Loucy (cell line): ENCODE results near the gene IFITM10.
"Not testable (repeated sequence)": the region's sequence is repeated elsewhere in the genome, so short reads cannot be mapped to it uniquely, and the experiment has no call there.

Experiments
- H2AFZ ChIP-seq: fragments of 200-600 bp; sonication (generic); 2 replicates; pipeline ENCODE4 v1.6.0; 2016; ENCODE audit warnings: antibody characterized with exemption, mild to moderate bottlenecking, low read length, moderate library complexity
- H3F3A ChIP-seq: fragments of 200-600 bp; 2 replicates; pipeline ENCODE4 v1.6.0; 2016; ENCODE audit warnings: antibody characterized with exemption, low read depth, mild to moderate bottlenecking
- H3K27me3 ChIP-seq: fragments of 200-600 bp; sonication (generic); 2 replicates; pipeline ENCODE4 v1.6.1; 2014; ENCODE audit warnings: low read length, mild to moderate bottlenecking; ENCODE audit not compliant: insufficient read depth, poor library complexity, severe bottlenecking
- H3K36me3 ChIP-seq: fragments of 200-600 bp; sonication (generic); 2 replicates; pipeline ENCODE4 v1.6.1; 2016; ENCODE audit warnings: low read length; ENCODE audit not compliant: insufficient read depth
- H3K4me1 ChIP-seq: fragments of 200-600 bp; sonication (generic); 2 replicates; pipeline ENCODE4 v1.5.1; 2014; ENCODE audit warnings: low read length, mild to moderate bottlenecking; ENCODE audit not compliant: insufficient read depth, poor library complexity, severe bottlenecking
- H3K4me2 ChIP-seq: fragments of 200-600 bp; sonication (generic); 2 replicates; pipeline ENCODE4 v1.6.0; 2014; ENCODE audit warnings: antibody characterized with exemption, low read length, low read depth, mild to moderate bottlenecking; ENCODE audit not compliant: poor library complexity, severe bottlenecking
- H3K4me3 ChIP-seq: fragments of 200-600 bp; sonication (generic); 2 replicates; pipeline ENCODE4 v1.5.1; 2014; ENCODE audit warnings: low read length, mild to moderate bottlenecking, mixed read lengths; ENCODE audit not compliant: poor library complexity, severe bottlenecking
- H3K79me2 ChIP-seq: fragments of 200-600 bp; sonication (generic); 2 replicates; pipeline ENCODE4 v1.6.1; 2014; ENCODE audit warnings: low read length; ENCODE audit not compliant: insufficient read depth
- H3K9ac ChIP-seq: fragments of 200-600 bp; sonication (generic); 2 replicates; pipeline ENCODE4 v1.6.0; 2014; ENCODE audit warnings: mild to moderate bottlenecking, low read depth, low read length, moderate library complexity; ENCODE audit not compliant: poor library complexity, severe bottlenecking
- H3K9me2 ChIP-seq: fragments of 200-600 bp; sonication (generic); replicated peaks from 2 replicates; pipeline ENCODE4 v1.6.1; 2016; ENCODE audit warnings: low read depth, low read length, mixed read lengths
- H3K9me3 ChIP-seq: fragments of 200-600 bp; sonication (generic); 2 replicates; pipeline ENCODE4 v1.6.1; 2014; ENCODE audit warnings: mild to moderate bottlenecking, antibody characterized with exemption, low read length, low read depth; ENCODE audit not compliant: insufficient read depth
- H4K20me1 ChIP-seq: fragments of 200-600 bp; sonication (generic); 2 replicates; pipeline ENCODE4 v1.6.0; 2014; ENCODE audit warnings: antibody characterized with exemption, low read length, mild to moderate bottlenecking; ENCODE audit not compliant: insufficient read depth, poor library complexity, severe bottlenecking
- CTCF ChIP-seq: fragments of 200-600 bp; sonication (generic); conservative IDR thresholded peaks from 2 replicates; pipeline ENCODE4 v1.5.1; 2014; ENCODE audit warnings: mild to moderate bottlenecking, antibody characterized with exemption, low read length
- EZH2phosphoT487 ChIP-seq: fragments of 200-600 bp; IDR thresholded peaks from 2 replicates; pipeline ENCODE4 v1.6.1; 2018; ENCODE audit warnings: antibody characterized with exemption, mild to moderate bottlenecking, moderate library complexity, borderline replicate concordance

Gene IFITM10

DNA sequence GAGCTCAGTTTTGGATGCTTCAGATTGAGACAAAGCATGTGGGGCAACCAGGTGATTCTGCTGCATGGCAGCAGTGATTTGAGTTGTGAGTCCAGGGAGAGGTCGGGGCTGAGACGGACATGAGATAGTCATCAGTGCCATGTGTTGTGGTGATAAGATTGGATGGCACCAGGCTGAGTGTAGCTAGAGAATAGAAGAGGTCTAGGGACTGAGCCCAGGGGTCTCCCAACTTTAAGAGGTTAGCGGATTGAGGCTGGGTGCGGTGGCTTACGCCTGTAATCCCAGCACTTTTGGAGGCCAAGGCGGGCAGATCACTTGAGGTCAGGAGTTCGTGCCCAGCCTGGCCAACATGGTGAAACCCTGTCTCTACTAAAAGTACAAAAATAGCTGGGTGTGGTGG is 19.7 kb upstream of the IFITM10 start:
- Histone ChIP-seq H3F3A (no peaks in the 10 kb centered on the region), H3K4me2 (no peak overlapping the region), H3K9me3 (no peaks in the 10 kb centered on the region; the same call in 1 of the 2 replicates), H4K20me1 (no peaks in the 10 kb centered on the region), H3K4me1 (peaks cover 33% of the 10 kb centered on the region), H2AFZ (no peak overlapping the region), H3K9me2 (no peaks in the 10 kb centered on the region), H3K27me3 (no peaks in the 10 kb centered on the region), H3K79me2 (no peaks in the 10 kb centered on the region), H3K36me3 (no peaks in the 10 kb centered on the region), H3K4me3 (no peak overlapping the region), H3K9ac (no peak overlapping the region)
- TF ChIP-seq CTCF (no peak), EZH2phosphoT487 (no peak)

- H3K4me2 ChIP-seq, H4K20me1 ChIP-seq, H3F3A ChIP-seq, H3K27me3 ChIP-seq, H3K36me3 ChIP-seq, H2AFZ ChIP-seq, H3K79me2 ChIP-seq, H3K9me3 ChIP-seq, H3K9ac ChIP-seq, H3K4me3 ChIP-seq, H3K9me2 ChIP-seq: not testable (repeated sequence)
- H3K4me1 ChIP-seq = peaks cover 34% of the 10 kb centered on the region
These were observed 19.0 kb upstream of the IFITM10 start for GRCh38 chr11:1769304-1769936.

DNA sequence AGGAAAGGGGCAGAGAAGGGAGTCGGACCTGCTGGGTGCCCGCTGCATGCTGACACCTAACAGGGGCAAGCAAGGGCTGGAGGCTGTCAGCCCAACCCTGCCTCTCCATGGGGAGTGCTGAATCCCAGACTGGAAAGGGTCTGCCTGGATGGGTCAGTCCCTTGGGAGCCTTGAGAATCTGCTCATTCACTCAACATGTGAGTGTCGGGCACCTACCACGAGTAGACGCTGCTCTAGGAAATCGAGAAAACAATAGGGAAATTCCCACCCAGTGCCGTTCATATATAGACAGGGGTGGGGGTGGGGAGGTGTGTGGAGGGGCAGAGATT is 17.7 kb upstream of the IFITM10 start:
- H3K36me3 ChIP-seq = no peaks in the 10 kb centered on the region
- no peaks in the 10 kb centered on the region for H3K9me3 ChIP-seq
- H3F3A ChIP-seq = no peaks in the 10 kb centered on the region
- no peak overlapping the region for H3K4me2 ChIP-seq
- H3K9ac ChIP-seq = no peak overlapping the region
- peaks cover 7% of the 10 kb centered on the region for H3K79me2 ChIP-seq
- peaks cover 3% of the 10 kb centered on the region for H3K27me3 ChIP-seq
- TF ChIP-seq EZH2phosphoT487 (no peak), CTCF (no peak)
- H3K4me1 ChIP-seq = peaks cover 29% of the 10 kb centered on the region
- no peak overlapping the region for H3K4me3 ChIP-seq
- H2AFZ ChIP-seq = no peak overlapping the region
- H4K20me1 ChIP-seq = peaks cover 2% of the 10 kb centered on the region
- no peaks in the 10 kb centered on the region for H3K9me2 ChIP-seq

GRCh38 chr11:1767399-1768140 is 17.2 kb upstream of the IFITM10 start:
- Histone ChIP-seq H2AFZ (no peak overlapping the region), H3K36me3 (no peaks in the 10 kb centered on the region), H3K9me2 (no peaks in the 10 kb centered on the region), H3K9me3 (no peaks in the 10 kb centered on the region), H4K20me1 (peaks cover 6% of the 10 kb centered on the region), H3F3A (no peaks in the 10 kb centered on the region), H3K4me1 (peaks cover 29% of the 10 kb centered on the region), H3K4me3 (no peak overlapping the region), H3K9ac (no peak overlapping the region), H3K4me2 (no peak overlapping the region), H3K27me3 (peaks cover 3% of the 10 kb centered on the region), H3K79me2 (peaks cover 12% of the 10 kb centered on the region)
- TF ChIP-seq CTCF = no peak
- TF ChIP-seq EZH2phosphoT487 = no peak
